HCT116 (cell line): Measurements from ENCODE around the gene ARHGAP23. TPM values are rescaled to one million over a fixed set of nuclear protein-coding genes. Genes with fewer than 3 reads are reported as not detected.

Experiments used
- ATAC-seq: fragments of 200-7000 bp; cut with Tn5 transposase; 2 replicates; pipeline ENCODE4 v1.9.1; 2020; ENCODE audit warnings: mild to moderate bottlenecking, moderate library complexity
- BruUV-seq: library from RNA; stranded (reverse); fragments of 400-500 nt; replicated peaks from 2 replicates; lab custom pipeline; 2021; lab: Mats Ljungman, UMichigan
- CTCF ChIA-PET: fragments of 300-600 bp; sonication (Branson Sonifier 250); formaldehyde crosslinking; loops from one replicate; lab custom pipeline; 2021; ENCODE audit warnings: antibody characterized with exemption; lab: Charles Lee
- POLR2A ChIA-PET: fragments of 300-600, 350-600 bp; sonication (Branson Sonifier 250); formaldehyde crosslinking; loops from one replicate; lab custom pipeline; 2021; ENCODE audit warnings: antibody characterized with exemption; lab: Charles Lee
- RAD21 ChIA-PET, 2 experiments: fragments of 300-600 bp; sonication (Branson Sonifier 250); formaldehyde crosslinking; loops; one replicate each; lab custom pipeline; 2023; ENCODE audit warnings: low total read pairs in 2 of 2; ENCODE audit not compliant: uncharacterized antibody in 2 of 2, unreplicated experiment in 2 of 2, low non-redundant PET in 1 of 2; lab: Charles Lee
- DNase-seq: peaks from one replicate; pipeline ENCODE4 v3.0.0-alpha.2; 2010; ENCODE audit warnings: low read depth, low spot score
- H2AFZ ChIP-seq: fragments of 200-600 bp; shearing (Covaris generic), sonication (generic); 2 replicates; pipeline ENCODE4 v1.6.1; 2017; ENCODE audit warnings: low read depth, mixed run types, mixed read lengths, antibody characterized with exemption, low read length; ENCODE audit not compliant: poor library complexity, severe bottlenecking
- H3K27ac ChIP-seq: 2 replicates; pipeline ENCODE4 v1.5.1; 2012; ENCODE audit warnings: low read depth, low read length
- H3K27me3 ChIP-seq: fragments of 200-600 bp; sonication (generic); 2 replicates; pipeline ENCODE4 v1.6.1; 2016; ENCODE audit warnings: mixed run types, low read length, mixed read lengths; ENCODE audit not compliant: insufficient read depth
- H3K36me3 ChIP-seq, 2 experiments: fragments of 200-500 bp in 1 of 2; fragments of 200-600 bp in 1 of 2; sonication (Bioruptor generic) in 1 of 2; sonication (generic) in 1 of 2; 2 replicates each; pipeline versions ENCODE4 v1.5.1 to v1.6.1; 2014 to 2016; ENCODE audit warnings: low read length in 2 of 2, inconsistent platforms in 1 of 2, mixed read lengths in 1 of 2, mixed run types in 1 of 2; ENCODE audit not compliant: insufficient read depth in 2 of 2, control insufficient read depth in 1 of 2
- H3K4me1 ChIP-seq, 2 experiments: fragments of 200-600 bp in 1 of 2; sonication (generic) in 1 of 2; 2 replicates each; pipeline versions ENCODE4 v1.5.1 to v1.6.1; 2012 to 2017; ENCODE audit warnings: low read length in 2 of 2, inconsistent platforms in 1 of 2, mild to moderate bottlenecking in 1 of 2, mixed read lengths in 1 of 2, mixed run types in 1 of 2, moderate library complexity in 1 of 2; ENCODE audit not compliant: insufficient read depth in 2 of 2, control insufficient read depth in 1 of 2
- H3K4me2 ChIP-seq: fragments of 200-600 bp; sonication (generic); 2 replicates; pipeline ENCODE4 v1.6.1; 2017; ENCODE audit warnings: mixed run types, low read length, mixed read lengths
- H3K4me3 ChIP-seq, 2 experiments: fragments of 200-600 bp in 1 of 2; sonication (generic) in 1 of 2; replicated peaks in 1 of 2; 2 replicates each; pipeline ENCODE4 v1.5.1; 2011 to 2016; ENCODE audit warnings: low read length in 2 of 2, control low read depth in 1 of 2, low read depth in 1 of 2, mild to moderate bottlenecking in 1 of 2, mixed read lengths in 1 of 2, mixed run types in 1 of 2
- H3K79me2 ChIP-seq: fragments of 200-600 bp; sonication (generic); 2 replicates; pipeline ENCODE4 v1.6.1; 2017; ENCODE audit warnings: mild to moderate bottlenecking, mixed run types, low read length, moderate library complexity, mixed read lengths; ENCODE audit not compliant: insufficient read depth
- H3K9ac ChIP-seq: fragments of 200-600 bp; sonication (generic); 2 replicates; pipeline ENCODE4 v1.6.1; 2016; ENCODE audit warnings: low read length, mixed read lengths
- H3K9me2 ChIP-seq: fragments of 200-600 bp; sonication (generic), shearing (Covaris generic); 2 replicates; pipeline ENCODE4 v1.6.1; 2017; ENCODE audit warnings: mixed run types, mild to moderate bottlenecking, moderate library complexity; ENCODE audit not compliant: insufficient read depth
- H3K9me3 ChIP-seq, 2 experiments: fragments of 200-500 bp in 1 of 2; fragments of 200-600 bp in 1 of 2; sonication (Bioruptor generic) in 1 of 2; sonication (generic) in 1 of 2; 2 replicates each; pipeline ENCODE4 v1.6.1; 2014 to 2017; ENCODE audit warnings: low read length in 2 of 2, mixed read lengths in 2 of 2, inconsistent platforms in 1 of 2, low read depth in 1 of 2, mild to moderate bottlenecking in 1 of 2, mixed run types in 1 of 2, moderate library complexity in 1 of 2; ENCODE audit not compliant: control insufficient read depth in 1 of 2, insufficient read depth in 1 of 2
- H4K20me1 ChIP-seq: fragments of 200-600 bp; sonication (generic), shearing (Covaris generic); 2 replicates; pipeline ENCODE4 v1.6.1; 2017; ENCODE audit warnings: mixed run types, mild to moderate bottlenecking, moderate library complexity; ENCODE audit not compliant: insufficient read depth
- ATF3 ChIP-seq: IDR thresholded peaks from 2 replicates; pipeline ENCODE4 v1.6.1; 2012
- CTCF ChIP-seq, 3 experiments: fragments of 200-600 bp in 1 of 3; sonication (generic) in 1 of 3; IDR thresholded peaks in 2 of 3; conservative IDR thresholded peaks in 1 of 3; 2 replicates each; pipeline ENCODE4 v1.5.1; 2012 to 2017; ENCODE audit warnings: low read depth in 2 of 3, low read length in 2 of 3, antibody characterized with exemption in 1 of 3, borderline replicate concordance in 1 of 3, control low read depth in 1 of 3, mild to moderate bottlenecking in 1 of 3, mixed read lengths in 1 of 3, mixed run types in 1 of 3, moderate library complexity in 1 of 3; ENCODE audit not compliant: insufficient read depth in 1 of 3
- JUND ChIP-seq: IDR thresholded peaks from 2 replicates; pipeline ENCODE4 v1.6.1; 2012
- MAX ChIP-seq: IDR thresholded peaks from 2 replicates; pipeline ENCODE4 v1.6.1; 2012
- POLR2A ChIP-seq: IDR thresholded peaks from 2 replicates; pipeline ENCODE4 v1.7.0; 2011; ENCODE audit warnings: borderline replicate concordance; ENCODE audit not compliant: insufficient read depth, insufficient read length; ENCODE audit errors: extremely low read depth
- RAD21 ChIP-seq: IDR thresholded peaks from 2 replicates; pipeline ENCODE4 v1.6.1; 2012; ENCODE audit warnings: low read depth, mild to moderate bottlenecking
- REST ChIP-seq: IDR thresholded peaks from 2 replicates; pipeline ENCODE4 v1.6.1; 2012; ENCODE audit warnings: low read depth
- SIN3A ChIP-seq: IDR thresholded peaks from 2 replicates; pipeline ENCODE4 v1.6.1; 2012; ENCODE audit warnings: low read depth
- SP1 ChIP-seq: IDR thresholded peaks from 2 replicates; pipeline ENCODE4 v1.6.1; 2012; ENCODE audit warnings: low read depth
- SRF ChIP-seq: IDR thresholded peaks from 2 replicates; pipeline ENCODE4 v1.6.1; 2012; ENCODE audit warnings: low read depth
- ZBTB33 ChIP-seq: IDR thresholded peaks from 2 replicates; pipeline ENCODE4 v1.6.1; 2011; ENCODE audit warnings: mild to moderate bottlenecking, low read length, moderate library complexity; ENCODE audit not compliant: insufficient replicate concordance; ENCODE audit errors: extremely low read depth
- ZNF274 ChIP-seq: fragments of 200-500 bp; sonication (Bioruptor generic); IDR thresholded peaks from 2 replicates; pipeline ENCODE4 v1.6.1; 2014; ENCODE audit warnings: mild to moderate bottlenecking, low read depth, low read length, inconsistent platforms
- intact Hi-C: fragments of 100-400 bp; cut with micrococcal nuclease; formaldehyde crosslinking; loops from 2 replicates; pipeline ENCODE4 v1.10.0; 2022
- total RNA-seq: library from RNA; stranded (reverse); gene quantifications from one replicate; pipeline ENCODE4 v1.2.1, GENCODE V29; 2021; ENCODE audit not compliant: unreplicated experiment

ARHGAP23 gene
- total RNA-seq, 1 experiment from 2014 or later, result 41.0 TPM

GRCh38 chr17:38458521-38458920 lies 30.3 kb downstream of the ARHGAP23 start:
- ChIA-PET CTCF (no interaction called here), RAD21 (no interaction called here), POLR2A (no interaction called here)
- H2AFZ ChIP-seq, result no peak overlapping the region
- no peak overlapping the region for H3K4me3 ChIP-seq
- H3K9me3 ChIP-seq, result no peaks in the 10 kb centered on the region
- H4K20me1 ChIP-seq, result no peaks in the 10 kb centered on the region
- H3K27me3 ChIP-seq, result no peaks in the 10 kb centered on the region
- DNase-seq (no peak), ATAC-seq (no peak)
- H3K4me2 ChIP-seq, result no peak overlapping the region
- intact Hi-C loops, result no loop called here
- no peak overlapping the region for H3K9ac ChIP-seq
- H3K79me2 ChIP-seq, result peaks cover 7% of the 10 kb centered on the region; the same call in 1 of the 2 replicates
- TF ChIP-seq SP1, result no peak
- TF ChIP-seq ATF3, result no peak
- no peak for TF ChIP-seq MAX
- no peak for TF ChIP-seq JUND
- no peak for TF ChIP-seq REST
- TF ChIP-seq POLR2A, result no peak
- no peak for TF ChIP-seq ZNF274
- TF ChIP-seq SRF, result no peak
- TF ChIP-seq RAD21, result no peak
- TF ChIP-seq SIN3A, result no peak
- no peak for TF ChIP-seq ZBTB33
- no peak for TF ChIP-seq CTCF (IDR thresholded peaks at IDR 0.05 in 2 of 3, conservative IDR thresholded peaks at IDR 0.05 in 1 of 3; ENCODE audit: borderline replicate concordance in 1 of 3, insufficient read depth in 1 of 3, low read depth in 2 of 3, low read length in 2 of 3)
- H3K4me1 ChIP-seq, result peaks cover 14 to 30% of the 10 kb centered on the region in 2 experiments
- BruUV-seq, result no TSS peak
- no peak overlapping the region for H3K27ac ChIP-seq
- no peaks in the 10 kb centered on the region for H3K9me2 ChIP-seq
- peaks cover 0 to 2% of the 10 kb centered on the region in 2 experiments; a peak in 3 of 4 replicates for H3K36me3 ChIP-seq
